OCI-M2 (cell line): ENCODE results near the gene SLC5A1.

Experiments used
- DNase-seq: peaks from one replicate; lab custom pipeline; 2025; ENCODE audit not compliant: unreplicated experiment; lab: John Stamatoyannopoulos, UW

SLC5A1 gene

DNA sequence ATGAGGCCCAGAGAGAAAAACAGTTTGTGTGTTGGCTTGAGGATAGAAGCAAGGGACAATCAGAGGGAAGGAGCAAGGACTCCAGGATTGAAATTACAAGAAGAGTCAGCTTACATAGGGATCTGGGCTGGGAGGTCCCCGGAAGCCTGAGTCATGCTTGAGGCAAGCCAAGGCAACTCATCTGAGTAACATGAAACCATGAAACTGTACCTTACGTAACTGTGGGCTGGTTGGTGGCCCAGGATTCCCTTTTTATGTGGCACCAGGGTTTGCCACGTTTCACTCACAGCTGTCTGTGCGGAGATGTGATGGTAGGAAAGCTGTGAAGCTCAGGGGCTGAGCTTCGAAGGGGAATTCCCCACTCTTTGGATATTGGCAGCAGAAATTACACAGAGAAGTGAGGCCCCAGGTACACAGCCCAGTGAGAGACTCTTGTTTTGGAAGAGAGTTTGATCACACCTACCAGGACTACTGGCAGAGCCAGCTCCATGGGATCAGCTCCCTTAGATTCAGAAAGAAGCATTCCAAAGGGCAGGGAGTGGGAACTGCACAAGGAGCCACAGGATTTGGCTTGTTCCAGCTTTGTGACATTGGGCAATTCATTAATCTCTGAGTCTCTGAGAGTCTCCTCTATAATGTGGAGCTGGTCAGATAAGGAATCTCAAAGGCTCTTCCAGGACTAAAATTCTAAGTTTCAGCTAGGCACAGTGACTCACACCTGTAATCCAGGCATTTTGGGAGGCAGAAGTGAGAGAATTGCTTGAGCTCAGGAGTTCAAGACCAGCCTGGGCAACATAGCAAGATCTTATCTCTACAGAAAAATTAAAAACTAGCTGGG lies 7.8 kb downstream of the SLC5A1 start:
- no peak for DNase-seq

DNA sequence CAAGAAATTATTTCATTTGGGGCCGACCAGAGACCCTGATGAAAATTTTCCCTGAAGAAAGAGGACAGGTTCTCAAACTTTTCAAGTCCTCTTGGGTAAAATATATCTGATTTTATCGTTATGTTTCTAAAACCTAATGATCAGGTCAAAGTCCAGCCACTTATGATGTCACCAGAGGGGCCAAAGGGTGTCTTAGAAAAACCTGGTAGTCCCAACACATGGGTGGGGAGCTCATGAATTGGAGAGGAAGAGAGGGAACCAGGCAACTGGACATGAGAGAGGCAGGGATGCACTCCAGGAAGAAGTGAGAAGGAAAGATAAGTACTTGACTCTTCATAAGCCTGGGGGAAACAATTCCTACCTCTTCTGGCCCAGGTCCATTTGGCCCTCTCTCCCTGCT lies 9.2 kb downstream of the SLC5A1 start:
- DNase-seq = no peak

DNA sequence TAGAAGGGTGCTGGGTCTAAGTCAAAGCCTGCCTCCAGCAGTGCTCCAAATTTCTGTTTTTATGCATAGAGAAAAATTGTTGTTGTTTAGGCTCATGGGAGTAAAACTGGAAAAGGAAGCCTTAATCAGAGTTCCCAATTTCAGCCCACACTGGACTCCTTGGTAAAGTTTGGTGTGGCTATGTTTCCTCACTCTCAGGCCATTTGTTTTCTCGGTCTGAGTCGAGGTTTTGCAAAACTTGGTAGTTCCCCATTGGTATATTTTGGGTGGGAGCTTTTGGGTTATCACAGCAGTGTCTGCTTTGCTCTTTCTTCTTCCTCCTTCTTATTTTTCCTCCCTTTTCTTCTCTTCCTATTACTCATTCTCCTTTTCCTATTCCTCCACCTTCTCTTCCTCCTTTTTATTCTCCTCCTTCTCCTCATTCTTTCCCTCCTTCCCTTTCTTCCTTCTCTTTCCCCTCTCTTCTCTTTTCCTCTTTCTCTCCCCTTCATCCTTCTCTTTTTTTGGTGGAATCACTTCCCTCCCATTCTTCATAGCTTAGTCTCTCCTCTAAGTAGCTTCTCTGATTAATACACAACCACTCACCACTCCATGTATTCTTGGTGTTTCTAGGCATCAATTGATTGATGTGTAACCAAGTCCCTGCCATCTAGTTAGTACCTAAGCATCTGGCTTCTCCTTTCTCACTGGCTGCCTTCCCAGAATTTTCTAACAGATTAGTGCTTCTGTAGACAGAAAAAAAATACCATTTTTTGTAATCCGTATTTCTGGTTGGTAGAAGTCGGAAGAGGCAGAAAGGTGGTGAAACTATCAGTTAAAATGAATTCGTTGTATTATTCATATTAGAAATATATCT lies 10.1 kb downstream of the SLC5A1 start:
- DNase-seq = no peak

DNA sequence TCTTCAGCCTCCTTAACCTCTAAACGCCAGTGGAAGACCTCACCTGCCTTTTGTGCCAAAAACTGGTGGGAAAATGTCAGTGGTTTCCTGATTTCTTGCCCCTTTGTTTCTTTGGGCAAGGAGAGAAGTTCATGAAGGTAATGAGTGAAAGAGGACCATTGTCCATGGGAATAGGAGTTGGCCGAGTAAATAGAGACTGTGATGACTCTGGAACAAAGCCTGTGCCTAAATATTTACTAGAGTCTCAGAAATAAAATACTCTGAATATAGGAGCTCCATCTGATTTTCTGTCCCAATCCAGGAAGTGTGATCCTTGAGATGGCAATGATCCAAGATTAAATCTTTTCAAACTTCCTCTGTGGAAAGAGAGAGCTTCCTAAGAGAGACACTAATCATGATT lies 12.0 kb downstream of the SLC5A1 start:
- DNase-seq = no peak

- no peak for DNase-seq
Measured at GRCh38 chr22:32058656-32059260, 15.7 kb downstream of the SLC5A1 start.

- no peak for DNase-seq
Measured at GRCh38 chr22:32059426-32059825, 16.4 kb downstream of the SLC5A1 start.

DNA sequence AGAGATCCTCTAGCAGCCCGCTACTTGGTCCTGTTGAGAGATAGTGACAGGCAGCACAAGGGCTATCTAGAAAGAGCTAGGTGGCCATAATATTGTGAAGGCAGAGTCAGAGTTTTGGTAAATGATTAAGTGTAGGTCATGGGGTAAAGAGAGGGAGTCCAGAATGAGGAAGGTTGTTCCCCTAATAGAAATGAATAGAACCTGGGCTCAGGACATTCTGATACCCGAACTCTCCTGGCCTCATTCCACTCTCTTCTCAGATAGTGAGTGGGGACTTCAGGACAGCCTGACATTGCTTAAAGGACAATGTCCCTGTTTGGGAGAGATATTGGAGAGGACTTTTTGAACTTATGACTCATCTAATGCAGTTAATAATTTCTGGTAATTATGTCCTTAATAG lies 20.6 kb downstream of the SLC5A1 start:
- DNase-seq = no peak

GRCh38 chr22:32066820-32067219 lies 23.8 kb downstream of the SLC5A1 start:
- DNase-seq = no peak

DNA sequence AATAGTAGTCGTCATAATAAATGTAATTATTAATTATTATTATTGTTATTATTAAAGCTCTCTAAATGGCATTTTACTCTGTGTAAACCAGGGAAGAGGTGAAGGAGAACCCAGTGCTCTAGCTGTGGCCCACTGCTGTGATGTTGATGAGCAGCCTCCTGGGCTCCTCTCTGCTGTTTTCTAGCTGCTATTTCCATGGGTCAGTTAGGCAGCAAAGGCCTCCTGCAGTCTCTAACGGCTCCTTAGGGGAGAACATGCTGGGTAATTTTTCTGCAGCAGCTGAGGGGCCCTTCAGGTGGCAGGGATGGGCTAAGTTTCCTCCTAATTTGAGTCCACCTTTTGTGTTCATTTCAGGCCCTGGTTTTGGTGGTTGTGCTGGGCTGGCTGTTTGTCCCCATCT lies 24.6 kb downstream of the SLC5A1 start:
- DNase-seq = no peak

DNA sequence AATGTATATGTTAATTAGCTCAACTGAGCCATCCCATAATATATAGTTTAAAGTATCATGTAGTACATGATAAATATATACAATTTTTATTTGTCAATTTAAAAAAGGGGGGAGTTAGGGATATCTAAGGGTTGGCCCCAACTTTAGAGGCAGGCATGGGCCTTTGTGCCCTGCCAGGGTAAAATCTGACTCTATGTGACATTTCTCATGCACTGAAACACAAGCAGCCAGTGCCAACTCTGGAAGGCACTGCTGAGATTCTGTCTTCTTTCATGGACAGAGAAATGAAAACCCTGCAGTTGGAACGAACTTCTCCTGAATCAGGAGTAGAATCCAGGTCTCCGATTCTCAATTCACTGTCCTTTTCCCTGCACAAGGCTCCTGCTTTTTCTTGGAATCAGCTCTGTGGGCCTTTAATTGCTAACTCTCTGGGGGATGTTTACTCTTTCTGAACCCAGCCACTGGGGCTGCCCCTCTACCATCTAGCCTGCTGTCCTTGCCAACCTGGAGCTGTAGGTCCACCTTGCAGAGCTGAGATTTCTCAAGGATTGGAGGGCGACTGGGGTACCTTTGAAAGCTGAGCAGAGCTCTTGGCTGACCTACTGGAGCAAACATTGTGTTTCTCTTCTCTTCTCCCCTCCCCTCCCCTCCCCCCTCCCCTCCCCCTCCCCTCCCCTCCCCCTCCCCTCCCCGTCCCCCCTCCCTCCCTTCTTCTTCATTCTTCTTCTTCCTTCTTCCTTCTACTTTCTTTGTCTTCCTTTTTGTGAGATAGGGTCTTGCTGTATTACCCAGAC lies 26.7 kb downstream of the SLC5A1 start:
- no peak for DNase-seq

GRCh38 chr22:32073262-32073661 lies 30.2 kb downstream of the SLC5A1 start:
- DNase-seq = no peak

DNA sequence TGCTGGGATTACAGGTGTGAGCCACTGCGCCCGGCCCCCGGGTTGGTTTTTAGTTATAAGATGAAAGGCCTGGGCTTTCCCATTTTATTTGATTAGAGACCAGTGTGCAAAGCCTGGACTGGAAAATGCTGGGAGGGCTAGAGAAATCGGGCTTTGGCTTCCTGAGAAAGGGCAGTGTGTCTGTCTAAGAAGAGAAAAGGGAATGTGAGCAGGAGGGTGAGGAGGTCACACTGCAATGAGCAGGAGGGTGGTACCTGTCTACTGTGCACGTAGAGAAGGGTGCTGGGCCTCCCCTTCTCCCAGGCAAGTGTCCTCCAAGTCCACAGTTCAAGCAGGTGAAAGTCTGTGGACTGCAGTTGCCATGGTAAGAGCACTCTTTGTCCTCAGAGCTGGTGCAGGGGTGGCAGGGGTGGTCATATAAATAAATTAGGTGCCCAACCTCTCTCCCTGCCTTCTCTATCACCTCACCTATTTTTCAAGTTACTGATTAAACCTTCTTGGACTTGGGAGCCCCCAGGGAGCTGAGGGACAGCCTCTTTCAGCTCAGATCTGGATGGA lies 30.8 kb downstream of the SLC5A1 start:
- no peak for DNase-seq

- no peak for DNase-seq
Measured at GRCh38 chr22:32075997-32076760, 33.1 kb downstream of the SLC5A1 start.

GRCh38 chr22:32076761-32077084 lies 33.7 kb downstream of the SLC5A1 start:
- no peak for DNase-seq

DNA sequence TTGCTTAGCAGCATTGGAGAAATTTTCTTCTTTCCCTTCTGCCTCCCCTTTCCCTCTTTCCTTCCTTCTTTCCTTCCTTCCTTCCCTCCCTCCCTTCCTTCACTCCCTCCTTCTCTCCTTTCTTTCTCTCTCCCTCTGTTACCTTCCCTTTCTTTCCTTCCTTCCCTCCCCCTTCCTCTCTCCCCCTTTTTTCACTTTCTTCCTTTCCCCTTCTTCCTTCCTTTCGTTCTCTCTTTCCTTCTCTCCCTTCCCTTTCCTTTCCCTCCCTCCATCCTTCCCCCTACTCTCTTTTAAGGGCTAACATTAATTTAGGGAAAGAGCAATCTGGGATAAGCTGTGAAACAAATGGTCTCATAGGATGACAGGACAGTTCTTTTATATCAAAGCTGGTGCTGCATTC lies 34.1 kb downstream of the SLC5A1 start:
- DNase-seq = no peak

- no peak for DNase-seq
Measured at GRCh38 chr22:32079130-32080089, 36.3 kb downstream of the SLC5A1 start.

DNA sequence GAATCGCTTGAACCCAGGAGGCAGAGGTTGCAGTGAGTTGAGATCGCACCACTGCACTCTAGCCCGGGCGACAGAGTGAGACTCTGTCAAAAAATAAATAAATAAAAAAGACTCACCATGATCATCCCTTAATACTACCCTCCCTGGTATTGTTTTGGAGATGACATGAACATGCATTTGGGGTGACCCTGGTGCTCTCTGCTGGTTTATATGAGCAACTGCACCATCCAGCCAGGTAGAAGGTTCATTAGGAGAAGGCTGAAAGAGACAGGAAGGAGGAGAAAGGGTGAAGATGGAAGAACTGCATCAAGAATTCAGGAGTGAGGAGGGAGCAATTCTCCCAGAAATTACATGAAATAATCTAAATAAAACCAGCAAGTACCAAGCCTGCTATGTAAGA lies 37.8 kb downstream of the SLC5A1 start:
- no peak for DNase-seq

DNA sequence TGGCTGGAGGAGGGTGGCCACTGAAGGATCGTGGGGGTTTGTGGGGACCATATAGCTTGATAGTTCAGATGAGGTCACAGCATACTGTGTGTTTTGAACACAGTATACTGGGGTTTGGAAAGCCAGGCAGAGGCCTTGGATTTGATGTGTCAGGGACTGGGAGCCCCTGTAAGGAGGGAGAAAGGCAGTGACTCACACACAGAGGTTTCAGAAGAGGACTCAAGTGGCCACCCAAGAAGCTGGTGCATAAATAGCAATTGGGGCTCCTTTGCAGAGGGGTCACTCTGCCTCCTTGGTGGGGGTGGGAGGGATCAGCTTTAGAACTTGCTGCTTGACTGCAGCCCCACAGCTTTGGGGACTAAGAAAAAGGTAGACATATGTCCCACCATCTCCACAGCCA lies 39.3 kb downstream of the SLC5A1 start:
- DNase-seq = no peak

GRCh38 chr22:32083000-32083399 lies 39.9 kb downstream of the SLC5A1 start:
- DNase-seq = no peak
